SK-N-SH (cell line): ENCODE data around the gene PIH1D1.

Experiments used
- CHD2 ChIP-seq: fragments of 150-350 bp; IDR thresholded peaks from 2 replicates; pipeline ENCODE4 v1.6.1; 2018; ENCODE audit warnings: low read length; ENCODE audit not compliant: partially characterized antibody
- CTCF ChIP-seq: fragments of 200-600 bp; sonication (generic); IDR thresholded peaks from 2 replicates; pipeline ENCODE4 v1.6.1; 2017; ENCODE audit warnings: antibody characterized with exemption, mild to moderate bottlenecking, moderate library complexity
- EP300 ChIP-seq, 2 experiments: IDR thresholded peaks; 2 replicates each; pipeline versions ENCODE4 v1.4.0 to v1.6.1; 2012; ENCODE audit warnings: borderline replicate concordance in 1 of 2, low read depth in 1 of 2, low read length in 1 of 2
- JUND ChIP-seq: IDR thresholded peaks from 2 replicates; pipeline ENCODE4 v1.4.0; 2012
- MEF2A ChIP-seq: IDR thresholded peaks from 2 replicates; pipeline ENCODE4 v1.4.0; 2012; ENCODE audit warnings: low read depth, borderline replicate concordance
- MXI1 ChIP-seq: IDR thresholded peaks from 2 replicates; pipeline ENCODE4 v1.6.1; 2012; ENCODE audit warnings: mild to moderate bottlenecking, low read depth, low read length, improper control_type of control experiment
- POLR2AphosphoS5 ChIP-seq: IDR thresholded peaks from 2 replicates; pipeline ENCODE4 v1.6.1; 2012; ENCODE audit warnings: low read depth, low read length
- RCOR1 ChIP-seq: fragments of 150-350 bp; IDR thresholded peaks from 2 replicates; pipeline ENCODE4 v1.6.1; 2017; ENCODE audit warnings: antibody characterized with exemption, low read length
- SIN3A ChIP-seq: IDR thresholded peaks from 2 replicates; pipeline ENCODE4 v1.6.1; 2012; ENCODE audit warnings: low read depth, mild to moderate bottlenecking, low read length, moderate library complexity, borderline replicate concordance
- SMC3 ChIP-seq: IDR thresholded peaks from 2 replicates; pipeline ENCODE4 v1.6.1; 2012; ENCODE audit warnings: low read depth, low read length, improper control_type of control experiment
- TAF1 ChIP-seq: IDR thresholded peaks from 2 replicates; pipeline ENCODE4 v1.6.1; 2012; ENCODE audit warnings: low read depth, mild to moderate bottlenecking, low read length, moderate library complexity, borderline replicate concordance
- TF ChIP-seq, protein P1 (sequence below): fragments of 150-350 bp; IDR thresholded peaks from 2 replicates; pipeline ENCODE4 v1.6.1; 2017; ENCODE audit warnings: antibody characterized with exemption, low read length, low read depth, borderline replicate concordance
- TF ChIP-seq, protein P2 (sequence below): IDR thresholded peaks from 2 replicates; pipeline ENCODE4 v1.6.1; 2012; ENCODE audit warnings: mild to moderate bottlenecking, low read depth, low read length, moderate library complexity

- TF ChIP-seq JUND (no peak), MXI1 (no peak), CTCF (no peak), EP300 (IDR thresholded peaks at IDR 0.05; ENCODE audit: borderline replicate concordance in 1 of 2, low read depth in 1 of 2, low read length in 1 of 2) (no peak), MEF2A (no peak), TAF1 (no peak), POLR2AphosphoS5 (no peak), RCOR1 (no peak), SIN3A (no peak), CHD2 (no peak), SMC3 (no peak)
- TF ChIP-seq, protein P1, sequence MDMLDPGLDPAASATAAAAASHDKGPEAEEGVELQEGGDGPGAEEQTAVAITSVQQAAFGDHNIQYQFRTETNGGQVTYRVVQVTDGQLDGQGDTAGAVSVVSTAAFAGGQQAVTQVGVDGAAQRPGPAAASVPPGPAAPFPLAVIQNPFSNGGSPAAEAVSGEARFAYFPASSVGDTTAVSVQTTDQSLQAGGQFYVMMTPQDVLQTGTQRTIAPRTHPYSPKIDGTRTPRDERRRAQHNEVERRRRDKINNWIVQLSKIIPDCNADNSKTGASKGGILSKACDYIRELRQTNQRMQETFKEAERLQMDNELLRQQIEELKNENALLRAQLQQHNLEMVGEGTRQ, result no peak
- TF ChIP-seq, protein P2, sequence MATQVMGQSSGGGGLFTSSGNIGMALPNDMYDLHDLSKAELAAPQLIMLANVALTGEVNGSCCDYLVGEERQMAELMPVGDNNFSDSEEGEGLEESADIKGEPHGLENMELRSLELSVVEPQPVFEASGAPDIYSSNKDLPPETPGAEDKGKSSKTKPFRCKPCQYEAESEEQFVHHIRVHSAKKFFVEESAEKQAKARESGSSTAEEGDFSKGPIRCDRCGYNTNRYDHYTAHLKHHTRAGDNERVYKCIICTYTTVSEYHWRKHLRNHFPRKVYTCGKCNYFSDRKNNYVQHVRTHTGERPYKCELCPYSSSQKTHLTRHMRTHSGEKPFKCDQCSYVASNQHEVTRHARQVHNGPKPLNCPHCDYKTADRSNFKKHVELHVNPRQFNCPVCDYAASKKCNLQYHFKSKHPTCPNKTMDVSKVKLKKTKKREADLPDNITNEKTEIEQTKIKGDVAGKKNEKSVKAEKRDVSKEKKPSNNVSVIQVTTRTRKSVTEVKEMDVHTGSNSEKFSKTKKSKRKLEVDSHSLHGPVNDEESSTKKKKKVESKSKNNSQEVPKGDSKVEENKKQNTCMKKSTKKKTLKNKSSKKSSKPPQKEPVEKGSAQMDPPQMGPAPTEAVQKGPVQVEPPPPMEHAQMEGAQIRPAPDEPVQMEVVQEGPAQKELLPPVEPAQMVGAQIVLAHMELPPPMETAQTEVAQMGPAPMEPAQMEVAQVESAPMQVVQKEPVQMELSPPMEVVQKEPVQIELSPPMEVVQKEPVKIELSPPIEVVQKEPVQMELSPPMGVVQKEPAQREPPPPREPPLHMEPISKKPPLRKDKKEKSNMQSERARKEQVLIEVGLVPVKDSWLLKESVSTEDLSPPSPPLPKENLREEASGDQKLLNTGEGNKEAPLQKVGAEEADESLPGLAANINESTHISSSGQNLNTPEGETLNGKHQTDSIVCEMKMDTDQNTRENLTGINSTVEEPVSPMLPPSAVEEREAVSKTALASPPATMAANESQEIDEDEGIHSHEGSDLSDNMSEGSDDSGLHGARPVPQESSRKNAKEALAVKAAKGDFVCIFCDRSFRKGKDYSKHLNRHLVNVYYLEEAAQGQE, result no peak
Measured at GRCh38 chr19:49409441-49410029, 42.1 kb downstream of the PIH1D1 start.
